IPS DF 19.7 (cell line): ENCODE measurements around the gene IL3.

Experiments used
- DNase-seq: peaks from one replicate; pipeline ENCODE4 v3.0.0-alpha.2; 2013; ENCODE audit warnings: low read depth, low spot score

Gene IL3

DNA sequence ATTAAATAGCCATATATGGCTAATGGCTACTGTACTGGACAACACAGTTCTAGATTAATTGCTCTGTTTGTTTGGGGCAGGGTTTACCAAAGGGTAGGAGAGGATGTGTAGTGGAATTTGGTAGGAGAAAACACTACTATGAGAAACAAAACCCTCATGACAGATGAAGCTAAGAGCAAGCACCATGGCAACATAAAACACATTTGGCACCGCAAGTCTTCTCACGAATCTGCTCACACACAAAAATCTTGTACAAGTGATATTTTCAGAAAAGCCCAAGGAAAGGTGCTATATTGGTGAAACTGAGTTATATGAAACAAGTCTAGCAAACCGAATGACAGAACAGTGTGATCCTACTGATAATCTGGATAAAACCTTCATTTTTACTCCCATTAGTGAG lies 51.7 kb downstream of the IL3 start:
- DNase-seq = no peak
